GM12864 (cell line): ENCODE measurements around the gene ADAT3.

Experiments used
- DNase-seq: peaks from one replicate; pipeline ENCODE4 v3.0.0-alpha.2; 2011; ENCODE audit warnings: low read depth
- H3K4me3 ChIP-seq: 2 replicates; pipeline ENCODE4 v1.5.1; 2011; ENCODE audit warnings: mild to moderate bottlenecking, low read depth, low read length, control low read depth
- CTCF ChIP-seq: IDR thresholded peaks from 2 replicates; pipeline ENCODE4 v1.5.1; 2011; ENCODE audit warnings: low read depth, mild to moderate bottlenecking, moderate library complexity, low read length, control low read depth, inconsistent platforms; ENCODE audit errors: missing control alignments

ADAT3 gene

GRCh38 chr19:1956122-1956494 is 50.9 kb downstream of the ADAT3 start:
- TF ChIP-seq CTCF: no peak
- no peak for DNase-seq
- no peak overlapping the region for H3K4me3 ChIP-seq

GRCh38 chr19:1956868-1957492 is 51.8 kb downstream of the ADAT3 start:
- no peak overlapping the region for H3K4me3 ChIP-seq
- no peak for DNase-seq
- TF ChIP-seq CTCF: no peak

- DNase-seq: no peak
- no peak overlapping the region for H3K4me3 ChIP-seq
- no peak for TF ChIP-seq CTCF
Measured at GRCh38 chr19:1957562-1958248, 52.5 kb downstream of the ADAT3 start.

GRCh38 chr19:1959928-1960589 is 54.9 kb downstream of the ADAT3 start:
- no peak for DNase-seq
- TF ChIP-seq CTCF: no peak
- H3K4me3 ChIP-seq: no peak overlapping the region

GRCh38 chr19:1961000-1961883 is 56.0 kb downstream of the ADAT3 start:
- DNase-seq: no peak
- no peak for TF ChIP-seq CTCF

GRCh38 chr19:1962674-1963073 is 57.5 kb downstream of the ADAT3 start:
- TF ChIP-seq CTCF: no peak
- no peak for DNase-seq
- no peak overlapping the region for H3K4me3 ChIP-seq

More at GRCh38 chr19:1961000-1961883, 56.0 kb downstream of the ADAT3 start:
- H3K4me3 ChIP-seq: no peak overlapping the region
